Chondrocyte (in vitro differentiated cells): Measurements from ENCODE around the gene EPHA3. TPM values are rescaled to one million over a fixed set of nuclear protein-coding genes. Genes with fewer than 3 reads are reported as not detected.

ENCODE experiments used
- DNase-seq: peaks from one replicate; pipeline ENCODE4 v3.0.0; 2021; ENCODE audit warnings: mixed read lengths, low spot score
- H3K27ac Mint-ChIP-seq: one replicate; pipeline ENCODE4 v1.8.0; 2021; ENCODE audit warnings: mild to moderate bottlenecking, moderate library complexity, mixed read lengths; ENCODE audit not compliant: unreplicated experiment
- H3K27me3 Mint-ChIP-seq: 2 replicates; pipeline ENCODE4 v1.8.0; 2021; ENCODE audit warnings: low read depth, mixed read lengths
- H3K36me3 Mint-ChIP-seq: 2 replicates; pipeline ENCODE4 v1.8.0; 2021; ENCODE audit warnings: low read depth, mixed read lengths
- H3K4me1 Mint-ChIP-seq: 2 replicates; pipeline ENCODE4 v1.8.0; 2021; ENCODE audit warnings: low read depth, mild to moderate bottlenecking, mixed read lengths
- H3K4me3 Mint-ChIP-seq: one replicate; pipeline ENCODE4 v1.8.0; 2021; ENCODE audit warnings: mild to moderate bottlenecking, moderate library complexity, mixed read lengths; ENCODE audit not compliant: unreplicated experiment
- H3K9me3 Mint-ChIP-seq: 2 replicates; pipeline ENCODE4 v1.8.0; 2021; ENCODE audit warnings: low read depth, mixed read lengths
- CTCF ChIP-seq: fragments of 200-600 bp; sonication (generic); IDR thresholded peaks from 2 replicates; pipeline ENCODE4 v1.5.0; 2021; ENCODE audit warnings: antibody characterized with exemption, mild to moderate bottlenecking, moderate library complexity
- total RNA-seq: library from RNA; stranded (reverse); gene quantifications from 3 replicates; pipeline ENCODE4 v1.2.1, GENCODE V29; 2021

The EPHA3 gene
- total RNA-seq, 1 donor from 2014 or later: 0.87 TPM

- Mint-ChIP-seq H3K4me3 (no peak overlapping the region), H3K36me3 (no peaks in the 10 kb centered on the region), H3K4me1 (peaks cover 8% of the 10 kb centered on the region), H3K27me3 (peaks cover 20% of the 10 kb centered on the region), H3K27ac (no peak overlapping the region), H3K9me3 (no peaks in the 10 kb centered on the region)
- no peak for DNase-seq
- no peak for TF ChIP-seq CTCF
Measured at GRCh38 chr3:89113344-89113743, 5.9 kb downstream of the EPHA3 start.

GRCh38 chr3:89113893-89114840, 6.7 kb downstream of the EPHA3 start:
- H3K36me3 Mint-ChIP-seq: no peaks in the 10 kb centered on the region
- peak; percentile 92 for TF ChIP-seq CTCF
- no peak overlapping the region for H3K27ac Mint-ChIP-seq
- peak overlapping the region; percentile 93 for H3K4me3 Mint-ChIP-seq
- peaks cover 8% of the 10 kb centered on the region for H3K4me1 Mint-ChIP-seq
- DNase-seq: peak; percentile 88
- peaks cover 18% of the 10 kb centered on the region for H3K27me3 Mint-ChIP-seq
- H3K9me3 Mint-ChIP-seq: no peaks in the 10 kb centered on the region

- H3K36me3 Mint-ChIP-seq: no peaks in the 10 kb centered on the region
- H3K27ac Mint-ChIP-seq: no peak overlapping the region
- DNase-seq: no peak
- H3K27me3 Mint-ChIP-seq: peaks cover 17% of the 10 kb centered on the region
- peaks cover 8% of the 10 kb centered on the region for H3K4me1 Mint-ChIP-seq
- H3K4me3 Mint-ChIP-seq: peak overlapping the region; percentile 93
- H3K9me3 Mint-ChIP-seq: no peaks in the 10 kb centered on the region
- TF ChIP-seq CTCF: peak; percentile 49
Measured at GRCh38 chr3:89114841-89115223, 7.4 kb downstream of the EPHA3 start.

GRCh38 chr3:89116476-89116875, 9.1 kb downstream of the EPHA3 start:
- Mint-ChIP-seq H3K27ac (no peak overlapping the region), H3K4me1 (peaks cover 15% of the 10 kb centered on the region), H3K36me3 (no peaks in the 10 kb centered on the region), H3K4me3 (no peak overlapping the region), H3K27me3 (peaks cover 16% of the 10 kb centered on the region), H3K9me3 (no peaks in the 10 kb centered on the region)
- no peak for TF ChIP-seq CTCF
- DNase-seq: no peak

GRCh38 chr3:89138048-89138447, 30.6 kb downstream of the EPHA3 start:
- Mint-ChIP-seq H3K36me3 (no peaks in the 10 kb centered on the region), H3K27ac (no peak overlapping the region), H3K4me3 (no peak overlapping the region), H3K4me1 (no peaks in the 10 kb centered on the region), H3K9me3 (peaks cover 3% of the 10 kb centered on the region), H3K27me3 (no peaks in the 10 kb centered on the region)
- no peak for TF ChIP-seq CTCF
- no peak for DNase-seq
